GM19395 (cell line): ENCODE data around the gene KRT86.
"Not testable (repeated sequence)": the region's sequence is repeated elsewhere in the genome, so short reads cannot be mapped to it uniquely, and the experiment has no call there.

ENCODE experiments used
- ATAC-seq: cut with Tn5 transposase; IDR thresholded peaks from one replicate; pipeline ENCODE4 v1.9.1; 2021; ENCODE audit warnings: mild to moderate bottlenecking, moderate library complexity; ENCODE audit not compliant: unreplicated experiment

KRT86 gene

DNA sequence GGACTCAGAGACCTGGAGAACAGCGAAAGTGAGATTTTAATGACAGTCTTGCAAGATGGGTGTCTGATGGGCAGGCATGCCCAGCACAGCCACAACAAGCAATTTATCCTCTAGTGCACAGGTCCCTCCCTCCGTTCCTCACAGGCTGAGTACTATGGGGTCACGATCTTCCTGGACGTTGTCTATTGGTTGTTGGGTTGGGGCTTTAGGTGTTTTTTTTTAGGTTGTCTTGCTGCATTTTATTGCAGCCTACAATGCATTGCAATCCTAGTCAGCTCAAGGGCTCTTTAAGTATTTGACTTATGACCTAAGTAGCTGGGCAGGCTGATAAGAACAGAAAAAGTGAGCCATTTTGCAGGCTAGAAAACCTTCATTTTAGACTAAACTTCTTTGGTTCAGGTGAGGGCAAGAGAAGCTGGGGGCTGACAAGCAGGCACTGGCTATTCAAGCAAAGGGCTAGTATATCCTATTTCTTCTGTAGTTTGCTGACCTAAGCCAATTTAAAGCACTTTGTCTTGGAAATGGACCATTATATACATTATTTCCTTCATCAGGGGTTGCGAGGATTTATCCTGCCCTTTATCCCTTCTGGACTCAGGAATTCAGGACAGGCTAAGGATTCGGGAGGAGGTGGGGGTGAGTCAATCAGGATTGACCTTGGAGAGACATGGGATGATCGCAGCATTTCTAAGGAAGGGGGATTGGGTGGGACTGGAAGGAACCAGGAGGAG, 35.4 kb upstream of the KRT86 start:
- ATAC-seq = no peak

DNA sequence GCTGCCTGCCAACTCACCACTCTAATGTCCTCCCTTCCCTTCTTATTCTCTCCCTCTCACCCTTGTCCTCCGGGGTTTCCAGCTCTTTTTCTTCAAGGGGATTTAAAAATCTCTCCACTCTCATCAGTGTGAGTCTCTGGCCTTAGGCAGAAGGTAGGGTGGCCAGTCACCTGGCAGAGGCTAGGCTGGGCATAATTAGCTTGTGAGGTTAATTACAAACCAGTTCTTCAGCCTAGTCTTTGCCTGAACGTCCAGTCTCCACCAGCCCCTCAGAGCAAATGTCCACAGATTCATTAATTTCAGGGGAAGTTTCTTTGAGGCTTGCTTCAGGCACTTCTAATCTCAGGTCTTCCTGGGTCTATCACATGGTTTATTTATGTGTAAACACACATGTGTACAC, 34.7 kb upstream of the KRT86 start:
- ATAC-seq = no peak

DNA sequence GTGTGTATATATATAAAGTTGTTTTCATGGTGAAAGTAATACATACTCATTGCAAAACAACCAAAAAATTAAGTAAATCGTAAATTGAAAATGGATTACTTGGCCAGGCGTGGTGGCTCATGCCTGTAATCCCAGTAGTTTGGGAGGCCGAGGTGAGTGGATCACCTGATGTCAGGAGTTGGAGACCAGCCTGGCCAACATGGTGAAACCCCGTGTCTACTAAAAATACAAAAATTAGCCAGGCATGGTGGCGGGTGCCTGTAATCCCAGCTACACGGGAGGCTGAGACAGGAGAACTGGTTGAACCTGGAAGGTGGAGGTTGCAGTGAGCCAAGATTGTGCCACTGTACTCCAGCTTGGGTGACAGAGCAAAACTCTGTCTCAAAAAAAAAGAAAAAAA, 34.2 kb upstream of the KRT86 start:
- not testable (repeated sequence) for ATAC-seq

DNA sequence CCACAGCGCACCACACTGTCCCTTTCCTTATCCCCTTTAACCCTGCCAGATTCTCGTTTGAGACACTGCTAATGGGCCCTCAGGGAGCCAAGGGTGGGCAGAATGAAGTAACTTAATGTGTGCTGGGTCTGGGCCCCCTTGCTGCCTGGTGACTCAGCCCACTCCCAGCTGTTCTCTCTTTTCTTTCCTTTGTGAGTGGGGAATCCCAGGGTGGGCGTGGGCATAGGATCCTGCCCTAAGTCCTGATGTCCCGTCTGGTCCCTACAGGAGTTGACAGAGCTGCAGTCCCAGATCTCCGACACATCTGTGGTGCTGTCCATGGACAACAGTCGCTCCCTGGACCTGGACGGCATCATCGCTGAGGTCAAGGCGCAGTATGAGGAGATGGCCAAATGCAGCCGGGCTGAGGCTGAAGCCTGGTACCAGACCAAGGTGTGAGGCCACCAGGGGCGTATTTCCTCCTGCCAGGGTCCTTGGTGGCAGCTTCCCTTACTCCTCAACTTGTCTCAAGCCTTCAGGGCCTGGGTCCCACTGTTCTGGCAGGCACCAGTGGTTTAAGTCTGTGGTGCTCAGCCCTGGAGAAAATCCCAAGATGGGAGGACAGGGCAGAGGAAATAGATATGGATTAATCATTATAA, 33.1 kb upstream of the KRT86 start:
- no peak for ATAC-seq

DNA sequence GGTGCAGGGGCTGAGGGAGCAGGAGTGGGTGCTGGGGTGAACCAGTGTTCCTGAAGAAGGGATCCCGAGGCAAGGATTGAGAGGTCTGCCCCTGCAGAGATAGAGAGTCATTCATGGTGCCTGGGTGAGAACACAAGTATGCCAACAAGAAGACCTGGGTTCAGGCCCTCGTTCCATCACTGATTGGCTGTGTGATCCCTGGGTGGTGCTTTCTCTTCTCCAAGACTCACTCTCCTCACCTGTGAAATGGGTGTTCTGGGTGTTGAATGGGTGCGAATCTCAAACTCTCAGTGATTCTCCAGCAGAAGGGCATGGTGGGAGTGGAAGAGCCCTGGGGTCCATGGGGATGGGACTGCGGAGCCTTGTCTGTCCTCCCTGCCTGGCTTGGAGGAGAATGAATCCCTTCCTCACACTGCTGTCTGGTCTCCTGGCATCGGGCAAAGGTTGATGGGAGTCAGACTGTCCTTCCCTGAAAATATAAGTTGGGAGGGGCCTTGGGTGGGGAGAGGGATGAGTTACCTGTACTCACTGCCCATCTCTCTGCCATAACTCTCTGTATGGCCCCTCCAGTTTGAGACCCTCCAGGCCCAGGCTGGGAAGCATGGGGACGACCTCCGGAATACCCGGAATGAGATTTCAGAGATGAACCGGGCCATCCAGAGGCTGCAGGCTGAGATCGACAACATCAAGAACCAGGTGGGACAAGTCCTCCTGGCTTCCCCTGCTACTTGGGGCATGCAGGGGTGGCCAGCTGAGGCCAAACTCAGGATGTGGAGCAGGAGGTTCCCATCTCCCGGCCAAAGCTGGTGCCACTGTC, 31.8 kb upstream of the KRT86 start:
- ATAC-seq = no peak

DNA sequence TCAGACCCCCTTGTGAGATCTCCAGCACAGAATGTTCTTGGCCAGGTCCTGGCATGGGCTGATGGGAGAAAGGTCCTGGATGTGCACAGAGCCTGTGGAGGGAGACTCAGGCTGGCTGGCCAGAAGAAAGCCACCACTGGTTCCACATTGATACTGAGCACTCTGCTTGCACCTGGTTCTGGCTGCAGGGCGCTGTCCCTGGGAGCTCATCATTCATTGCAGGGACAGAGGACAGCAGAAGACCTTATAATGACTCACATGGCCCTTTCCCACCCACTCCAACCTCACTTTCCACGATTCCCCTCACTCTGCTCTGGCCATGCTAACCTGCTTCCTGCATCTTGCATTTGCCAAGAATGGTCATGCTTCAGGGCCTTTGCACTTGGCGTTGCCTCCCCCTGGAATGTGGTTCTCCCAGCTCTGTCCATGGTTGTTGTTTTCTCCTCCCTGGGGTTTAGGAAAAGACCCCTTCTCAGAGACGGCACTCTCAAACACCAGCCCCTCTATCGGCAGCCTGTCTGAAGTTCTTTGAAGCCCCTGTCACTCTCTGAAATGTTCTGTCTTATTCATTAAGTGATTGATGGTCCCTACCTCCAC, 31.1 kb upstream of the KRT86 start:
- ATAC-seq = no peak

DNA sequence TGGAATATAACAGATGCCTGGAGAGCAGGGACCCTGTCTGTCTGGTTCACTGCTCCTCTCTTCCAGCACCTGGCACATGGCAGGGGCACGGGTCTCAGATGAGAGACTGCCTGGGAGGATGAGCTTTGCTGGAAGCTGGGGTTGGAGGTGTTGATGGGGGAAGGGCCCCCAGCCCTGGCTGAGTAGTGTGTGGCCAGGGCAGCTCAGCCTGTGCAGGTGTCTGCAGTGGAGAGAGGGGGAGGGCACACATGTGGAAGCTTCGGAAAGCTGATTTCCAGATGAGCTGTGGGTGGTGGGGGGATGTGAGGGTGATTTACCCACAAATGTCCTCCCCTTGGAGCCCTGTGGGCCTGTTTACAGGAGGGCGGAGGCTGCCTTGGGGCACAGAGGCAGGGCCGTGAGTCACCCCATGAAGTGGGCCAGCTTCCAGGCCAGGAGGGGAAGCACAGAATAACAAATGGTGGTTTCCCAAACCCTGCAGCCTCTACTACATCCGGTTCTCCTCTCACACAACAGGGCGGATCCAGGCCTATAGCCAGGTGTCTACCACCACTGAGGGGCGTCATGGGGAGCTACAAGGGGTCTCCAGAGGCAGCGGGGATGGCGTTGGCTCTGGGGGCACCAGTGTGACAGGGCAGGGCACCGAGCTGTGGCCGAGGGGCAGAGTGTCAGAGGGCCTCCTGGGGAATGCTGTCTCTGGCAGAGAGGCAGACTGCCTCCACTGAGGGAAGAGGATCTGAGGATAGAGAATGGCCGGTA, 30.4 kb upstream of the KRT86 start:
- peak; percentile 94 for ATAC-seq

DNA sequence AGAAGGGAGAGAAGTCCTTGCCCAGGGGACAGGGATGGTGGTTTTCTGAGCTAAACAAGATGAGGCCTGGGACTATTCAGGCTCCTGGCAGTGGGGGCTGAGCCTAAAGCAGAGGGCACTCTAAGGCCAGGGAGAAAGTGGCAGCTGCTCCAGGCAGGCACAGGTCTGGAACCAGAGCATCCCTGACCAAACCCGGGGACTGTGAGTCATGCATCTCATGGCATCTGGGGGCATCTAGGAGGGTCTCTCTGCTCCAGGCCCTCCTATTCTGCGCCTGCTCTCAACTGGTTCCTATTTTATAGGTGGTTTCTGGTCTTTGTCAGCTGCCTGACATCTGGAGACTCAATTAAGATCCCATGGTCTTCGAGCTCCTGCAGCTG, 29.8 kb upstream of the KRT86 start:
- no peak for ATAC-seq

DNA sequence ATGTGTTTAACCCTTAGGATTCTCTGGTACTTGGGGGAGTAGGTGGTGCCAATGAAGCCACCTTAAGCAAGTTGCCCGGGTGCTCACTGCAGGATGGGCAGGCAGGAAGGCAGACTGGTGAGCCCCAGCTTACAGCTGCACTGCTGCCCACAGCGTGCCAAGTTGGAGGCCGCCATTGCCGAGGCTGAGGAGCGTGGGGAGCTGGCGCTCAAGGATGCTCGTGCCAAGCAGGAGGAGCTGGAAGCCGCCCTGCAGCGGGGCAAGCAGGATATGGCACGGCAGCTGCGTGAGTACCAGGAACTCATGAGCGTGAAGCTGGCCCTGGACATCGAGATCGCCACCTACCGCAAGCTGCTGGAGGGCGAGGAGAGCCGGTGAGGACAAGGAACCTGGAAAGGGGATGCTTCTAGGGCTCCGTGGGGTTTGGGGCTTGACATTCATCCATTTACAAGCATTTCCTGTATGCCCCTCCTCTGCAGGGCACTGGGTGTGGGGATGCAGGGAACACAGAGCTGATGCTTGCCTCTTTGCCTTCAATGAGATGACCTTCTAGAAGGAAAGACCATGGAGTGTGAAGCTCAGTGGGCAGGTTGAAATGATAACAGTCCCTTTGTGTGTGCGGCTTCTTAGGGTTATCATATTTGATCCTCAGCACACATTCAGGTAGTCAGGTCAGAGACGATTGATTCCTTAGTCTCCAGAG, 29.0 kb upstream of the KRT86 start:
- ATAC-seq = no peak

DNA sequence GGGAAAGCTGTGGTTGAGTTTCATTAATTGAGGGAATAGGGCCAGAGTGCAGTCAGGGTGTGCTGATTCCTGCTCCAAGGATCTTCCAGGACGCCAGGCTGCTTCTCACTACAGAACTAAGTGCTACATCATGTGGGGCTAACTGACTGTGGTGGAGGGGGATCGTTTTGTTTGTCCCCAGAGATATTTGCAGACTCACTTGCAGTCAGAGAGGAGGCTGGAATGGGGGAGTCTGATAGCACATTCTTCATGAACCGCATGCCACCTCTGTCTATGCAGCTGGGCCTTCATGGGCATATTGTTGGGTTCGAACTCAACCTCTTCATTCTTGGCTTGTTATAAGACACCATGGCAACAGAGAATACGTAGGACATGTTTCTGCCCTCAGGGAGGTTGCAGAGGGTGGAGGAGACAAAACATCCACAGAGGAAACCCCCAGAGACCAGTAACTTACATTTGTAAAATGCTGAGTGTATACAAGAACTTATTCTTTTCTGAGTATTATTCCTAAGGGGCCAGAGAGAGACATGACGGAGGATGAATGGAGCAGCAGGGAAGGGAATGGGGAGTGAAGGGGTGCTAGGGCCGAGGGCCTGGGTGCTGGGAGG, 28.4 kb upstream of the KRT86 start:
- no peak for ATAC-seq

DNA sequence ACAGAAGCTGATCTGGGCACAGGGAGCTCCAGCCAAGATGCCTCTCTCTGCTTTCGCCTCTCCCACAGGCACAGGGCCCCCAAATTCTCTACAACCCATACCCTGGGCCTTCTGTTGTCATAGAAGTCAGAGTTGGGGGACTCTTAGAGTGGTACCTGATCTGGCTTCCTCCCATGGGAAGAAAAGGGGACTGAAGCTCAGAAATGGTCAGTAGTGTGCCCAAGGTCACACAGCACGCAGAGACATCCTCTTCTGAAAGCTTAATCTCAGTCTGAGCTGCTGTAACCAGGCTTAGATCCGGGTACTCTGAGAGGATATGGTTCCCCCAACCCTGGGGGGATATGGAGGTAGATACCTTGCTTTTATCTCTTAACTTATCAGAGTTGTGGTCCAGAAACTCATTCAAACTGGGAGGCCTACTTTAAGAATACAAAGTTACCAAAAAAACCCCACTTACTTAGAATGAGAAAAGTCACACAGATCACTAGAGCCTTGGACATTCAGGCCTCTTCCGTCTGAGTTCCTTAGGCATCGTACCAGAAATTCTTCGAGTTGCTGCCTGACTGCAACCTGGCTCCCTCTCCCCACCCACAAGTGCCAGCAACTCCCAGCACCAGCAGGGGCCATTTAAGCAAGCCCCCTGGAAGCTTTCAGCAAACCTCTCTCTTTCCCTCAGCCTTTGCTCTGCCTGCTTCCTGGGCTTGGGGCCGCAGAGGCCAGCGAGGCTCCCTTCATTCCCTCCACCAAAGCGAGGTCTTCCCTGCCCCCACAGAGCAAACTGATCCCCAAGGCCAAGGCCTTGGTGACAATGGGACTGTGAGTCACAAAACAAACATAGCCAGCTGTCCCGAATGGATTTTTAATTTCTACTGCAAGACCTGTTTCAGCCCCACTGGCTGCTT, 27.5 kb upstream of the KRT86 start:
- no peak for ATAC-seq

DNA sequence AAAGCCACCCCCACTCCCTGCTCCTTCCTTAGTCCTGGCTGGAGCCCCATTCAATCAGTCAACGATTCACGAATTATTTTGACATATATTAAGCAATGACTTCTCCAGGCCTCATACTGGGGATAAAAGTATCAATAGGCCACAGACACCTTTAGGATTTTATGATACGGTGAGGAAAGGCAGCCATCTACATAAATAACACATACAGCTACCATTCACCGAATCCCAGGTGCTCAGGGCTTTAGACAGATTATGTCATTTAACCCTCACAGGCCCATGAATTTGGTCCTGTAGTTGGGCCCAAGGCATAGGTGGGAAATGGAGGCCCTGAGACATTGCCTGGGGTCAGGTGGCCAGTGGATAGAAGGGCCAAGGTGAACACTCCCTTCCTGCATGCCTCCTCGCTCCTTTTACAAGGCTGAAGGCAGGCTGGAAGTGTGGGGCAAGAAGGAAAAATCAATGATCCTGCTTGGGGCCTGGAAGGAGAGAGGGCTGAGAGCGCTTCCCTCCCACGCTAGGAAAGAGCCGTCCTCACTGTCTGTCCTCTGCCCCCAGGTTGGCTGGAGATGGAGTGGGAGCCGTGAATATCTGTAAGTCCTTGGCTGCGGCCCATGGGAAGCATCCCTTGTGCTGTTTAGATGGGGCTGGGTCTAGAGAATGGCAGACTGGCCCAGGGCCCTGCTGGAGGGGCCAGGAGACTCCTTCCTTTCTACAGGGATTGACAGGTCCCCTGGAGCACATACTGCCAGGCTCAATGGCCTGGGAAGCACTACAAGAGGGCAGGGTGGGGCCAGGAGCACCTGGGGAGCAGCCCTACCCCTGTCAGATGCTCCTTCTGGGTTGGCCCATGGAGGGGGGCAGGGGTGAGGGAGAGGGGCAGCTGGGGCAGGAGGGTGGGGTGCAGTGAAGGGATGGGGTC, 26.6 kb upstream of the KRT86 start:
- ATAC-seq = no peak

DNA sequence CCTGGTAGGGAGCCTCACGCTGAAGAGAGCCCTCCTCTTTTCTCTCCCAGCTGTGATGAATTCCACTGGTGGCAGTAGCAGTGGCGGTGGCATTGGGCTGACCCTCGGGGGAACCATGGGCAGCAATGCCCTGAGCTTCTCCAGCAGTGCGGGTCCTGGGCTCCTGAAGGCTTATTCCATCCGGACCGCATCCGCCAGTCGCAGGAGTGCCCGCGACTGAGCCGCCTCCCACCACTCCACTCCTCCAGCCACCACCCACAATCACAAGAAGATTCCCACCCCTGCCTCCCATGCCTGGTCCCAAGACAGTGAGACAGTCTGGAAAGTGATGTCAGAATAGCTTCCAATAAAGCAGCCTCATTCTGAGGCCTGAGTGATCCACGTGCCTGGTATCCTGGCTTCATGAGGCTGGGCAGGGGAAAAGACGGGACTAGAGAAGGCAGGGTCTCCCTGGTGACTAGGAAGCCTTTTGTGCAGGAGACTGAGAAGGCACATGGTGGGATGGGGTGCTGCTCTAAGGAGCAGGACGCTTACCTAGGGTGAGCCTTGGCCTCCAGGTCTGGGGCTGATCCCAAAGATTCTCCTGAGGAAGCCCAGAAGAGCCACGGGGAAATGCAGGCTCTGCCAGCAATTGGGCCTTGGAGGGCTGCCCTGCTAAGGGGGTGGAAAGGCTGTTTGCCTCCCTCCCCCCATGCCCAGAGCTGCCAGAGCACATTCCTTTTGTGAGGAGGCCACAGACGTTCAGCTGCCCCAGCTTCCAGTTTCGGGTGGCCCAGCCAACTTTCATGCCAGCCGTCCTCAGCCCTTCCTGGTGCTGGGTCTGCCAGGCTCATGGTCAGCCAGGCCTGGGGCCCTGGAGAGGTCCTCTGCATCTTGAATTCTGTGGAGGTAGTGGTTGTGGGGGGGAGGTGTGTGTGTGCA, 25.6 kb upstream of the KRT86 start:
- ATAC-seq = no peak

DNA sequence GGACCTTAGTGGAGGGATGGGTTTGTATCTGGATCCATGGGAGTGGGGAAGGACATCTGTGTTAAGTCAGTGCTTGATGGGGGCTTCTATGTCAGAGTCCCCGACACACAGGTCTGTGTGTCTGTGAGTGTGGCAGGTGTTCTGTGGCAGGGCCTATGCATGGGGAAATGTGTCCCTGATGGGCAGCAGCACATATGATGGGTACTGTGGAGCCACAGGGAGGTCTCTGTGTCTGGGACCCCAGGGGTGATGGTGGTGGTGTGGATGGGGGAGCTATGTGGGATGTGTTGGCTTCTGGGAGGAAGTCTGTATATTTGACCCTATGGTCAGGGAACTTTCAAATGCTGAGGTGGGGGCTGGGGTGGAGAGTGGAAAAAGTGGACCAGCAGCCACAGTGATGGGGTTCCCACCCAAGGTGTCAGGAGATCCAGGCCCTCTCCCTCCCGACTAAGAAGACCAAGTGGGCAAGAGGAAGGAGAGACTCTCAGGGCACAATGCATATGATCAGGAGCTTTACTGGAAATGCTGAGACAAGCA, 24.9 kb upstream of the KRT86 start:
- no peak for ATAC-seq

DNA sequence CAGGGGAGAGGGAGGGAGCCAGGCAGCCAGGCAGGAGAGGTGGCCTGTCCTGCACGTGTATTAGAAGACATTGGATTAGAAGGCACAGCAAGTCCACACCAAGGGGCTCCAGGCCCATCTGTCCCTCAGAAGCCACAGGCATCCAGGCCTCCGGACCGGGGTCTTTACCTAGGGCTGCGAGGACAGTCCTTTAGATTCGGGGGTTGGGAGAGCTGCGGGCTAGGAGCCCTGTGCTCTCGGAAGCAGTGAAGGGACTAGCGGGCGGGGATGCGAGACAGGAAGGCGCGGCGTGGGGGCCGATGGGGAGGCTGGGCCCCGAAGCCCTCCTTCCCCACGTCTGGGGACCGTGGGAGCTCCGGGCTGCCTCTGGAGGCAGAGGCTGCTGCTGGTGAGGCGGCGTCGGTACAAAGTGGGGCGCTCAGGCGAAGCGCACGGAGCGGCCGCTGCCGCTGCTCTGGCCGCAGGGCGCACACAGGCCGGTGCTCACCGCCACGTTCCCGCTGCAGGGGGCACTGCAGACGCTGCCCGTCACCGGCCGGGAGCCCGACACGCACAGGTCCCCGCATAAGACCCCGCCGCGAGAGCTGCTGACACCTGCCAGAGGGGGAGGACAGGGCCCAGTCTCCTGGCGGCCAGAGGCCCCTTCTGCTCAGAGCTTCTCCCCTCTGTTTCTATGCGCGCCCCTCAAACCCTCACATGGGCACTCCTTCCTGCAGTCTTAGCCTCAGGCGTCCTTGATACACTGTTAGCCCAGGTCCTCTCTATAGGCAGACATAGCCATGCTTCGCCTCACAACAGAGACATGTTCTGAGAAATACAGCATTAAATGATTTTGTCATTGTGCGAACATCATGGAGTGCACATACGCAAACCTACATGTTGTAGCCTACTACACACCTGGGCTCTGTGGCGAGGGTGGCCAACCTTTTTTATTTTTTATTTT, 24.1 kb upstream of the KRT86 start:
- ATAC-seq = no peak
